ENCODE data around the gene MAK. TPM values are rescaled to one million over a fixed set of nuclear protein-coding genes. Genes with fewer than 3 reads are reported as not detected.
"Not testable (repeated sequence)": the region's sequence is repeated elsewhere in the genome, so short reads cannot be mapped to it uniquely, and the experiment has no call there.

Gene MAK
- total RNA-seq, 1 donor from 2014 or later: not detected

- no peak for ATAC-seq
Observed at GRCh38 chr6:10778230-10778629, 60.1 kb downstream of the MAK start.

DNA sequence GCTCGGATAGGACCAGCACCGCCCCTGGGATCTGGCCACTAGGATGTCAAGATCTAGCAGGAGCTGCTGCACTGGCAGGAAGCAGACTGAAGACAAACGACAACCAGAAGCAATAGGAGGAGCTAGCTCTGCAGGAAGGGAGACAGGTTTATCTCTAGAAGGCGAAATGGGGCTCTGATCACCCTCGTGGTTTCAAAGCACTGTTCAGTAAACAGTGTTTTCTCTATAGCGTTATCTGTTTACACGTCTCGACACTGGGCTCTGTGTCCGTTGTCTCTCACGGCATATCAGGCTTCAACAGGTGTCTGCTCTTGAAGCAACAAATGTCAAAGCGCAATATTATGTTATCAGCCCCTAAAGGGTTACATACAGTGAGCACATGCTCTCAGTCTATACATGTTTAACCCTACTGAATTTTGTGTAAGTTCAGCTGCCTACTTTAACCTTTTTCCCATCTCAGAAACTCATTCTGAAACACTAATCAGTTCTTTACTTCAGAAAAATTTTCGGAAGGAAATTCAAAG, 66.9 kb downstream of the MAK start:
- ATAC-seq: no peak

DNA sequence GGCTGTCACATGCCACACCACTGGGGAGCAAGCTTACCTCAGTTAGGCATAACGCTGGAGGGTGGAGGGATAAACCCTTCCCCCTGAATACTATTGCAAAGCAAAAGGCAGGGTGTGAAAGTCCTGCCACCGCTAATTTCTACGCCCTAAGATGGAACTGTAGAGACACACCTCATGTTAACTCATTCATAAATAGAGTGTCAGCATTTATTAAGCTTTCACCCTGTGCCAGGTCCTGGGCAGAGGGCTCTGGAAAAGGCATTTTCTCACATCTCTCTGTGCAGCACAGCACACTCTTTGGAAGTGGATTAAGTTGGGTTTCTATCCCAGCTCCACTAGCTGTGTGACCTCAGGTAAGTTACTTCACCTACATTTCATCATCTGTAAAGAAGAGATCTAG, 68.9 kb downstream of the MAK start:
- ATAC-seq: peak; percentile 48

DNA sequence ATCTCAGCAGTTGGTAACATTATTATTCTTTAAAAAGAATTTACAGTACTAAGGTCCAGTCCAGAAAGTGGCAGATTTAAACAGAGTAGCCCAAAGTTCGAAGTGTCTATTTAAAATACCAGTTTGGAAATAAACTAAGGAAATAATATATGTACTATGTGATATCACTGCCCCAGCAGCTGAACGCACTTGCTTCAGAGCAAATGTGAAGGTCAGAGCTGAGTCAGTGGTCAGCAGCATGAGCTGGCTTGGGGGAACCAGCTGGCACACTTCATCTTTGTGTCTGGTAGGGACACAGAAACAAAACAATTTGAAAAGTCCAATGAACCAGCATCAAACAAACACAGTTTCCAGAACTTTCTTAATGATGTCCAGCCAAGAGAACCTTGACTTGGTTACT, 75.3 kb downstream of the MAK start:
- ATAC-seq: no peak

DNA sequence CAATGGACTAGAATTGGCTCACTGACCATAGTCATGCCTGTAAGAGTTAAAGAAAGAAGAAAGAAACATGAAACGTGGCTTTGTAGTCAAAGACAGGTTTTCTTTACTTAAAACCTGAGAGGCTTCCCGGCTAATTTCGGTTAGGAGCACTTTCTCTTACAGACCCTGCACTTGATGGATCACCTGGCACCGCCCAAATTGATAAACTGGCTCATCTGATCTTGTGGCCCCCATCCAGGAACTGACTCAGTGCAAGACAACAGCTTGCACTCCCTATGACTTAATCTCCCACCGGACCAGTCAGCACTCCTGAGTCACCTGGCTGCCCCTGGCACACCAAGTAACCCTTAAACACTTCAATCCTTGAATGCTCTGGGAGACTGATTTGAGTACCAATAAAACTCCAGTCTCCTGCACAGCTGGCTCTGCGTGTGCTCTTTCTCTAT, 78.4 kb downstream of the MAK start:
- peak; percentile 96 for ATAC-seq

- ATAC-seq: peak; percentile 76
Observed at GRCh38 chr6:10759312-10759839, 79.0 kb downstream of the MAK start.

- no peak for ATAC-seq
Observed at GRCh38 chr6:10756085-10756484, 82.3 kb downstream of the MAK start.

DNA sequence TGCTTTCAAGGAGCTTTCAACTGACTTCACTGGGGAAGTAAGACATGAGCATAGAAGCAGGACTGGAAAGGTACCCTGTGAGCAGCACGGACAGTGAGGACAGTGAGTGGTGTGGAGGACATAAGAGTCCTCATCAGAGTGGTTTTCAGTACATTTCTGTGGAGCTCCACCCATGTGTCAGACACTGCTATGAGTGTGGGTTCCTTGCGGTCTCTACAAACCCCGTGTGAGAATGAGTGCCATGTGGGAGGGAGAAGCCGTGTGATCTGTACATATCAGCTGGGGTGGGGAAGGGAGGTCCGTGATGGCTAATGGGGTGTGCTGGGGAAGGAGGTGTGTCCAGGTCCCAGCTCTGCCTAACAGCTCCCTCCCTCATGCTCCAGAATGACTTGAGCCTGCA, 86.6 kb downstream of the MAK start:
- not testable (repeated sequence) for ATAC-seq

GRCh38 chr6:10750568-10750967, 87.8 kb downstream of the MAK start:
- ATAC-seq: not testable (repeated sequence)

GRCh38 chr6:10749734-10750133, 88.6 kb downstream of the MAK start:
- no peak for ATAC-seq

DNA sequence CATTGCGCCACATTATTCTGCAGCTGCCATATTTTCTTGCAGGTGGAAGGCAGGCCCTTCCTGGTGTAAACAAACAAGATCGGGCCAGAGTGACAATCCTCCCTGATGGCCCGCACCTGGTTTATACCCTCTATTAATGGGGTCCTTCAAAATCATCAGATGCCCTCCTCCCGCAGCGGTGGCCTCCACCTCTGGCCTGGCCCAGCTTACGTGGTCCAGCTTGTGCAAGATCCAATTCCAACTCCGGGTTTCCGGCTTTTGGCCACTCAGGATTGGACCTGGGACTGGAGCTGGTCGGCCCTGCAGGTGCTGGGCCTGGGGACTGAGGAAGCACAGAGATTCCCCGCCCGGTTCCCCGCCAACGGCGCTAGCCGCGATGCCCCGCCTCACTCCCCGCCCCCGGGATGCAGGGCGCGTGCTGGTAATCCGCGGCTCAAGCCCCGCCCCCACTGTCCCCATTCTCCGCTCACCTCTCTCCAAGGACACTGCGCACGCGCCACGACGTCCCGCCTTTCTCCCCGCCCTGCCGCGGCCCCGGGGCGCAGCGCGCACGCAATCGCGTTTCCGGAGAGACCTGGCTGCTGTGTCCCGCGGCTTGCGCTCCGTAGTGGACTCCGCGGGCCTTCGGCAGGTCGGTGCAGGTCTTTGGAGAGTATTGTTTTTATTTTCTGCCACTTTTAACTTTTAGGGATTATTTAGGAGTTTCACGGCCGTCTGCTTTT, 90.9 kb downstream of the MAK start, which contains the start of gene TMEM14B:
TSS of gene TMEM14B (plus strand) at position 555 of the 722 bp plus-strand sequence. CDS start 1,441 bp downstream, outside the sequence.
- peak; percentile 100 for ATAC-seq

DNA sequence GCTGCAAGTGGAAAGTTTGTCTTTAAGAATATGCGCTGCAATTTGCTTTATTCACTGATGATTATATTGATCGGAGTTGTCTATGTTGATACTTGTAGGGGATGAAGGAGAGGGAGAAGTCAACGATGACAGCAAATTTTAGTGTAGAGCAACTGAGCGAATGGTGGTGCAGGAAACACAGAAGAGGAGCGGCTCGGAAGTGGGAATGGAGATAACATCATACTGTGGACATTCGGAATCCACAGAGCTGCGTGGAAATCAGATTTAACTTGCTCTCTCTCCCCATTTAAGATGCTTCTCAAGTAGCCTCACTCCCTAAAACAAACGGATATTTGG, 91.5 kb downstream of the MAK start:
- ATAC-seq: no peak

- ATAC-seq: no peak
Observed at GRCh38 chr6:10745116-10745515, 93.2 kb downstream of the MAK start.

GRCh38 chr6:10743515-10743914, 94.8 kb downstream of the MAK start:
- no peak for ATAC-seq

DNA sequence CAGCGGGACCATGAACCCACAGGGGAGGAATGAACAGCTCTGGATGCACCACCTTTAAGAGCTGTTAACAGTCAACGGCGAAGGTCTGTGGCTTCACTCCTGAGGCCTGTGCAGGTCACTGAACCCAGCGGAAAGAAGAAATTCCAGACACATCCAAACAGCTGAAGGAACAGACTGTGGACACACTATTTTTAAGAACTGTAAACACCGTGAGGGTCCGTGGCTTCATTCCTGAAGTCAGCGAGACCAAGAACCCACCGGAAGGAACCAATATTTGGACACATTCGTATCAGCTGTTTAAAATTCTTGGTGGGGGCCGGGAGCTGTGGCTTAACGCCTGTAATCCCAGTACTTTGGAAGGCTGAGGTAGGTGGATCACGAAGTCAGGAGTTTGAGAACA, 96.1 kb downstream of the MAK start:
- ATAC-seq: no peak

DNA sequence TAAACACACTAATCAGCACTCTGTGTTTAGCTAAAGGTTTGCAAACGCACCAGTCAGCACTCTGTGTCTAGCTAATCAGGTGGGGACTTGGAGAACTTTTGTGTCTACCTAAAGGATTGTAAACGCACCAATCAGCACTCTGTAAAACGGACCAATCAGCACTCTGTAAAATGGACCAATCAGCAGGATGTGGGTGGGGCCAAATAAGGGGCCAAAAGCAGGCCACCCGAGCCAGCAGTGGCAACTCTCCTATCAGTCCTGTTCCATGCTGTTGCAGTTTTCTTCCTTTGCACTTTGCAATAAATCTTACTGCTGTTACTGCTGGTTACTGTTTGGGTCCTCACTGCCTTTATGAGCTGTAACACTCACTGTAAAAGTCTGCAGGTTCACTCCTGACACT, 96.7 kb downstream of the MAK start:
- ATAC-seq: not testable (repeated sequence)

DNA sequence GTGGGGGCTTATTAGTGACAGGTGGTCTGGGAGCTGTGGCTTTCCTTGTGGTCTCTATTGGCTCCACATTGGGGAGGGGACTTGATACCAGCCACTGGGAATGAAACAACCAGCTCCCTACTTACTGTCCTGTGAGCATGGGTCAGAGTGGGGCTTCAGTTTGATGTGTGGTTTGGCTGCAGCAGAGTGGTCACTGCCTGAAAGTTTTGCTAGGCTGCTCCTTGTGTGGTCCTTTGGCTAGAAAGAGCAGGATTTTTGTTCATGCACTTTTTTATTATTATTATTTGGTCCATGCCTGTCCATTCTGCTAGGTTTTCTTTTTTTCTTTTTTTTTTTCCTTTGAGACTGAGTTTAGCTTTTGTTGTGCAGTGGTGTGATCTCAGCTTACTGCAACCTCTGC, 98.3 kb downstream of the MAK start:
- ATAC-seq: no peak

GRCh38 chr6:10736731-10737130, 101.6 kb downstream of the MAK start:
- ATAC-seq: no peak

- peak; percentile 22 for ATAC-seq
Observed at GRCh38 chr6:10733863-10734262, 104.5 kb downstream of the MAK start.

GRCh38 chr6:10733151-10733715, 105.1 kb downstream of the MAK start:
- no peak for ATAC-seq

DNA sequence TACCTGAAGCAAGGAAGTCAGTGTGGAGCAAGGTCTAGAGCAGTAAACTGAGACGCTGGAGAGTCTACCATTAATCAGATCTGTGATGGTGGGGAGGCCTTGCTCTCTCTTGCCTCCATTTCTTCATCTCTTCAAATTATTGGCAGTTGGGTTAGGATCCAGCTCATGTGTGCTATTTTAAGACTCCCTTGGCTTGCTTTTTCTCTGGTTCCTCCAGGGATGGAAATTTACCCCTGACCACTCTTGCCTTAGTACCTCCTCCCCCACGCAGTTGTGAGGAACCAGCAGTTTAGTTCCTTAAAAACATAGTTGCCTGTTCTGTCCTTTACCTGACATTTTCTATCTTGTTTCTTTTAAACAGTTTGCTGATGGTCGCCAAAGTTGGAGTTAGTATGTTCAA, 108.1 kb downstream of the MAK start:
- ATAC-seq: no peak

GRCh38 chr6:10725716-10726115, 112.6 kb downstream of the MAK start:
- no peak for ATAC-seq

- no peak for ATAC-seq
Observed at GRCh38 chr6:10725044-10725443, 113.3 kb downstream of the MAK start.

DNA sequence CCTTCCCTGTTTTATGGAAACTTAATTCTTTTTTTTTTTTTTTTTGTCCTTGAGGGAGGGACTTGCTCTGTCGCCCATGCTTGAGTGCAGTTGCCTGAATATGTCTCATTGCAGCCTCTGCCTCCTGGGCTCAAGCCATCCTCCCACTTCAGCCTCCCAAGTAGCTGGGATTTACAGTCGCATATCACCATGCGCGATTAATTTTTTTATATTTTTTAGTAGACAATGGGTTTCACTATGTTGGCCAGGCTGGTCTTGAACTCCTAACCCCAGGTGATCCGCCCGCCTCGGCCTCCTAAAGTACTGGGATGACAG, 114.8 kb downstream of the MAK start:
- ATAC-seq: no peak
